GM19328 (cell line): ENCODE measurements around the gene VPS39.

Experiments used
- ATAC-seq: cut with Tn5 transposase; IDR thresholded peaks from one replicate; pipeline ENCODE4 v1.9.1; 2021; ENCODE audit warnings: mild to moderate bottlenecking, moderate library complexity; ENCODE audit not compliant: unreplicated experiment

The VPS39 gene

GRCh38 chr15:42159381-42160015 lies 48.6 kb downstream of the VPS39 start:
- no peak for ATAC-seq

DNA sequence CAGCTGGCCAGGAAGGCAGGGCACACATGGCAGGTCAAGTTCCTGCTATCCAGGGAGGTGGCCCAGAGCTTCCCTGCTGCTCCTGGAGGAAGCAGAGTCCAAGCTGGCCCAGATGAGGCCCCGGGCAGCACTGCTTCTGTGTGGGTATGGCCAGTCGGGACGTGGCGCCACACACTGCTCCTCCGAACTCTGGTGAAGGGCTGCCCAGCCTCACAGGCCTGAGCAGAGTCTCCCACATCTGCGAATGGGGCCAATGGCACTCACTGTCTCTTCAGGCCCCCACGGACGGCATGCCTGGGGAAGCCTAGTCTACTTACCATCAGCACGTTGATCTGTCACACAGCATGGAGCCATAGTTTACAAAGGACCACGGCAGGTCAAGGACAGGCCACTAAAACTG lies 49.2 kb downstream of the VPS39 start:
- ATAC-seq, result no peak

- no peak for ATAC-seq
Observed at GRCh38 chr15:42157981-42158765, 49.9 kb downstream of the VPS39 start.

GRCh38 chr15:42157381-42157780 lies 50.7 kb downstream of the VPS39 start:
- no peak for ATAC-seq

DNA sequence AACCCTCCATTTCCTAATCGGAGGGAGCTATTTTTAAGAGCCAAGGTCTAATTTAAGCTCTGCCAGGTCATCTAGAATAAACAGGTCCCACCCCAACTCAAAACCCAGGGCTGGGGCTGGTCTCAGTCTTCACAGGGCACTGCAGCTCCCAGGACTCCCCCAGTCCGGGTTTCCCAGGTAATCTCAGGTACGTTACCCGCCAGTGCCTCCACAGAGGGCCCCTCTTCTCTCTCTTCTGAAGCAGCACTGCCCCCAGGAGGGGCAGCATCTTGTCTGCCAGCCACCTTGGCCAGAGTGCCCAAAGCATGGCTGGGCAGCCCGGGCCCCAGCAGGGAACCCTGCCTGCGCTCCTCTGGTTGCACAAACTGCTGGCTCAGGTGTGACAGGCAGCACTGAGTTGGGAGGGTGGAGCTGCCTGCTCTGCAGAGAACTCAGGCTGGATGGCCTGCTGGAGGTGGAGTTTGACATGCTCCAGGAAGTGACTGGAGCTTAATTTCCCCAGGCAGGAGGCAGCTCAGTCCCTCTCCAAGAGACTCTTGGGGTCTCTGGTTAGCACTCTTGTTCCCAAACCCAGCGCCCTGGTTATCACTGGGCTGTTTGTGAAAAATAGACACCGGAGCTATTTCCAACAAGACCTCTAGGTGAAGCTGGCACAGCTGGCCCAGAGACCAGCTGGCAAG lies 51.7 kb downstream of the VPS39 start, which contains the start of gene PLA2G4F:
Gene PLA2G4F (minus strand): TSS at position 394 of the 680 bp plus-strand sequence. CDS start 87 bp downstream, at position 307.
- no peak for ATAC-seq

DNA sequence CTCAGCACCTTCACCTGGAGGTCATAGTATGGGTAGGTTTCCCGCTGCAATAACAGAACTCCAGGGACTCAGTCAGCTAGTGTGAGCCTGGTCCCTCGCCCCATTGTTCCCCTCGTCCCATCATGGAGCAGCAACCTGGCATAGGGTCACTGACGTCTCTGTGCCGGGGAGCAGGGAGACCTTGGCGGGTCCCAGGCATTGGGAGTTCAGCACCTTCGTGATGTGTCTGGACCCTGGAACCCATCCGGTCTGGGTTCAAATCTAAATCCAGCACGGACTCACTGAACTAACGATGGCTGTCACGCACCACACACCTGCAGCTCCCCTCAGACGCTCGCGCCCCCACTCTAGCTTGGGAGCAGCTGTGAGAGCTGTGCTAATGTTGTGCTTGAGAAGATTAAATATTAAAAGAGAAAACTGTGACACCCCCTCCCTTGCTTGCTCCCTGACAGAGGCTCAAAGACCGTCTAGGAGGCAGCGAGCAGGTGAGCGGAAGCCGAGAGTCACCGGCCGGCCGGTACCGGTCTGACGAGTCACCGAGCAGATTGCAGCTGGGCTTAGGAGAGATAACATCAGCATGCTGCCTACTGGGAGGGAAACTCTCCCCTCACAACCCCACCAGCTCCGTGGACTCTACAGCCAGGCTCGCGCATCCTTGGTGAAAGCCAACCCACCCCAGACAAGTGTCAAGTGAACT lies 52.4 kb downstream of the VPS39 start:
- ATAC-seq, result no peak

DNA sequence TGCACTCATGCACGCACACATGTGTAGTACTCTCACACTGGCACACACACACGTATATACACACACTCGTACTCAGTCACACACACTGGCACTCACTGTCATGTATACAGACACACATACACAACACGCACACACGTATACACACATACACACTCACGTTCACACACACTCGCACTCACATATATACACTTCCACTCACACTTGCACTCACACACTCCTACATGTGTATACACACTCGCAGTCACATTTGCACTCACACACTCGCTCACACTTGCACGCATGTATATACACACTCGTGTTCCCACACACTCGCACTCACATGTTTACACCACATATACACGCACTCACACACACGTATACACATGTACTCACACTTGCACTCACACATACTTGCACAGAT lies 53.1 kb downstream of the VPS39 start:
- ATAC-seq, result no peak

GRCh38 chr15:42154212-42154941 lies 53.7 kb downstream of the VPS39 start:
- no peak for ATAC-seq

DNA sequence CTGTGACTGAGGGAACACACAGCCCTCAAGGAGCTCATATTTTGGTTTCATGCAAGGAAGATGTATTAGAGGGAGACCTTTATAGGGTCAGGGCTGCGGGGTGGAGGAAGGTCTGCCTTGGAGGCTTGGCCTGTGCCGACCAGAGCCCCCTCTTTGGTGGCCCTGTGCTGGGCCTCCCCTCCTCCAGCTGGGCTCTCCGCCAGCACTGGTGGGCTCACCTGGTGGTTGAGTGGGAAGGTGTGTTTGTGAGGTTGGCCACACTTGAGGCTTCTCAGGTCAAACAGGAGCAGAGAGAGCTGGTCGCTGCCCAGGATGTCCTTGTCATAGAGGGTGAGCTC lies 54.3 kb downstream of the VPS39 start:
- ATAC-seq, result no peak

DNA sequence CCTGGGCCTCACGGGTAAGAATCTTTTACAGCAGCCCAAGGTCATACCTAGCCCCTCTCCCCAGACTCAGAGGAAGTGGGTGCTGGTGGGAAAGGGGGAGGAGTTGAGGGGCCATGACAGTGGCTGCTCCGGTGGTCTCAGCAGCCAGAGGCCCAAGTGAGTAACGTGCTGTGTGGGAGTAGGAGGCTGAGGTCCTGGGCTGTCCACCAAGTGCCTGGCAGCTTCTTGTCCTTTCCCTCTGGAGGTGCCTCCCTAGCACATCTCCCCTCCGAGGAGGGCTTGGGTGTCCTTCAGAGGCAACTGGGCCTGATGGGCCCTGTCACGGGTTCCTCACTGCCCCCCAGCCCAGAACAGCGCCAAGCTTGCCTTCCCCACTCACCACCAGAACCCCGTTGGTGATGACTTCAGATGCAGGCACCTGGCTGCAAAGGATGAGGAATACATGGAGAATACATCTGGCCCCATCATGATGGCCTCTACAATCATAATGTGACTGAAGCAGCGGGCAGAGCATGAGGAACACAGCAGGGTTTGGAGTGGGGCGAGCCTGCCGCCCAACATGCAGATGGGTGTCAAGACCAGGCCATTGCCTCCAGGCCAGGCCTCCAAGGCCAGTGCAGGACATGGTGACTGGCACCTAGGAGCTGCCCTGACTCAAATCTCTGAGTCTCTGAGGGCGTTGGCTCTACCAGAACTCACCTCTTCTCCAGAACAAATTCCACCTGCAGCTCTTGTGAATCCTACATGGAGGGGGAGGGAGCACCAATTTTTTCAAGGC lies 55.0 kb downstream of the VPS39 start:
- no peak for ATAC-seq

DNA sequence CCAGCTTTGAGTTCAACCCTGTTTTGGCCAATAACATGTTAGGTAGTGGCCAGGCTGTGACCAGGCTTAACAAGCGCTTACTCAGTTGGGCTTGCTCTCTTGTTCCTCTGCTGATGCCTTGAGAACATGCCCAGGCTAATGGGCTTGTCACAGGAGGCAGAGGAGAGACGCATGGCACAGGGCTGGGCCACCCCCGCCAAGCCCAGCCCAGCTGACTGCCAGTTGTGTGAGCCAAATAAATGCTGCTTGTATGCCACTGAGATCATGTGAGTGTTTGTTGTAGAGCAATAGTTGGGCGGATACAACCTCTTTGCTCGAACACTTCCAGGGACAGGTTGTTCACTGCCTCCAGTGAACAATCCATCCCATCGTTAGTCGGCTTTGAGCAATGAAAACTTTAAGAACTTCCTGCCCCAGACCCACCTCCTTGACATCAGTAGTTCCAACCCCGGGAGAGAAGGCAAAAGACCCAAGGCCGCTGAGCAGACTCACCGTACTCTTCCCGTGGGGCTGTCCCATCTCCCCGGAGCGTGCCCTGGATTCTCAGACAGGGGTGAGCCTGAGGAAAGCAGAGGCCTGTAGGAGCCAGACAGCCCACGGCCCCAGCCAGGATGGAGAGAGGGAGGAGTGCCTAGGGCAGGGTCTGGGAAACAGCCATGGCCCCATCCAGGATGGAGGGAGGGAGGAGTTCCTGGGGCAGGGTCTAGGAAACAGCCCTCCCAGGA lies 55.7 kb downstream of the VPS39 start:
- ATAC-seq, result no peak

DNA sequence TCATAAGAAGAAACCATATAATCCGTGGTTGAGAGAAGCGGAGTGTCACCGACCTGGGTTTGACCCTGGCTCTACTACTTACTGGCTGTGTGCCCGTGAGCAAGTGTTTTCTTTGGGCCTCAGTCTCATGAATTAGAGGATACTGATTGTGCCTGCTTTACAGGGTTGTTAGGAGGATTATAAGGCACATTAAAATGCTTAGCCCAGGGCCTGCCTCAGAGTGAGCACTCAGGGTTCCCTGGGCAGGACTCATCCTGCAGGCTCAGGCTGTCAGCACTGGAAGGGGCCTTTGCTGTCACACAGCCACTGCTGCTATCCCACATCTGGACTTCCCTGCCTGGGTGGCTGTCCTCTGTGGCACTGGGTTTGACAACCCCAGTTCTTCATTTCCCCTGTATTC lies 56.4 kb downstream of the VPS39 start:
- ATAC-seq, result no peak

GRCh38 chr15:42151141-42151561 lies 57.0 kb downstream of the VPS39 start:
- no peak for ATAC-seq

DNA sequence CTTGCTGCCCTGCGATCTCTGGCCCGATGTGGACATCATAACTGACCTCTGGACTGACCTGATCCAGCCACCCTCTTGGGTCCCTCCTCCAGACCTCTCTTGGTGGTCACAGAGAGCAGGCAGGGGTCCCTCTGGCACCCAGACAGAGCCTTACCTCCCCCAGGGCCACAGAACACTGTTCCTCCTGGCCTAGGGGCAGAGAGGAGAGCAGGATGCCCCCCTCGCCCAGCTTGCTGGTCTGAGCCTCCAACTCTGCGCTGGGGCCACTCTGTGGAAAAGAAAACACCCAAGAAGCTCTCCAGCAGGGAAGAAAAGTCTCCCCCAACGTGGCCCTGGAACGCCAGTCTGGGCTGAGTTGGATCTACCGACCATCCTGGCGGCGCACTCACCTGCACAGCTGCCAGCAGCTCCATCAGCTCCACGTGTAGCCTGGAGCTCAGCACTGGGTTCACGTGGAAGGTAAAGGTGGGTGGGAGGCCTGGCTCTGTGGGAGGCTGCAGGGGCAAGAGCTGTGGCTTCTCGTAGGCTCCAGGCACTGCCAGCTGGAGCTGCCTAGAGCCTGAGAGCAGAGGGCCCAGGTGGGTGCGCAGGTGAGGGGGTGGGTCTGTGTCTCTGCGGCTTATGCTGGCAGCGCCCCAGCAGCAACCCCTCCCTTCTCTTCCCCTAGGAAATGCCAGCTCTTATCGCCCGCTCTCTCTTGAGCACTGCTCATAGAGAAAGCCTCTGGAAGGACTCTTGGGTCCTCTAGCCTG lies 57.7 kb downstream of the VPS39 start:
- ATAC-seq, result no peak

DNA sequence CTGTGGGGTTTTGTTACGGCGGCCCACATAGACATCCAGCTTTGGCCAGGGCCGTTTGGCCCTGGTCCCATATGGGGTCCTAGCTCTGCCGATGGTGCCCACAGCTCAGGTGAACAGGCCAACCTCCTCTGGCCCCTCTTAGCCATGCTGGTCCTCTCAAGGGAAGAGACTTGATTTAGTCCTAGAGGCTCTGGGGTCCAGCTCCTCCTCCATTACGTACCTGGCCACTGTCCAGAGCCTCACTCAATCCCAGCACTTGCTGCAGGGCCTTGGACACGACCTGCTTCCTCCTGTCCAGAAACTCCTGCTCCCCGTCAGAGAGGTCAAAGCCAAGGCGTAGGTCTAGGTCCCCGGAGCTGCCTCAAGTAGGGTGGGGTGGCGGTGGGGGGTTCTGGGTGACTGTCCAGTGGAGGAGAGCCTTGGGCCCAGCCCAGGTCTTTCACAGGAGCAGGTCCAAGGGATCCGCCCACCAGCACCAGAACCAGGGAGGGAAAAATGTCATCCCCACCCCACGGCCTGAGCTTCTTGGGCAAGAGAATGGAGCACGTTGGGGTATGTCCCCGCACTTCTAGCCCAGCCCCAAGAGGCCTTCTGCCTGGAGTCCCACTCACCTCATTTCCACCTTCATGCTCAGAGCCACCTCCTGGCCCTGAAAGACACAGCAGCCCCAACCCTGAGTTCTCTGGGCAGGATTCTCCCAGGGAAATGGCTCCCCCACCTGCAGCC lies 58.4 kb downstream of the VPS39 start:
- no peak for ATAC-seq

DNA sequence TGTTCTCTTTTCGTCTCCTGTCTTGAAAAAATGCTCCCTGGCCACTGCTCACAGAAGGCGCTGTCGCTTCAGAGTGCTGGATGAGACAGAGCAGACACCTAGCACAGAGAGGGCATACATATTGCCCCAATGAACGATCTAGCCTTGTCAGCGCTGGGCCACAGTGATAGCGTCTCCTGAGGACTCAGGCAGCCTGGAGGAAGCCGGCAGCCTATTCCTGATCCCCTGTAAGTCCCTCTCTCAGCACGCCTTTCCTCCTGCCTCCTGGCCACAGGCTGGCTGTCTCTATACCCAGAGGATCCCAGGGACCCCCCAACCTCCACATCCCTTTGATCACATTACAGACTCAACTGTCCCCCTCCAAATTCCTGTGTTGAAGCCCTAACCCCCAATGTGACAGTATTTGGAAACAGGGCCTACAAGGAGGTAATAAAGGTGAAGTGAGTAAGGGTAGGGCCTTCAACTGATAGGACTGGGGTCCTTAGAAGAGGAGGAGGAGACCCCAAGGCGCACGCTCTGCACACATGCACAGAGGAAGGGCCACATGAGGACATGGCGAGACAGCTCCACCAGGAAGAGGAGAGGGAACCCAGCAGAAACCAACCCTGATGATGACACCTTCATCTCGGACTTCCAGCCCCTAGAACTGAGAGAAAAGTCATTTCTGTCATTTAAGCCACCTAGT lies 59.2 kb downstream of the VPS39 start:
- no peak for ATAC-seq

- ATAC-seq, result no peak
Observed at GRCh38 chr15:42147431-42147735, 60.7 kb downstream of the VPS39 start.
